Tibial nerve (tissue), 4 donors: ENCODE results near the gene MAST2. TPM values are rescaled to one million over a fixed set of nuclear protein-coding genes. Genes with fewer than 3 reads are reported as not detected.

Experiments
- DNase-seq, 2 donors: peaks; one replicate each; pipeline ENCODE4 v3.0.0-alpha.2; 2019; ENCODE audit warnings: low spot score in 2 of 2
- H3K27ac ChIP-seq, 4 donors: fragments of 200-600 bp; sonication (generic) in 3 of 4; one replicate each; pipeline ENCODE4 v1.5.1; 2017 to 2019; ENCODE audit warnings: mild to moderate bottlenecking in 1 of 4
- H3K27me3 ChIP-seq, 2 donors: fragments of 200-600 bp; sonication (generic) in 1 of 2; one replicate each; pipeline versions ENCODE4 v1.5.1 to v1.6.0; 2017 to 2019
- H3K36me3 ChIP-seq, 3 donors: fragments of 200-600 bp; sonication (generic); one replicate each; pipeline ENCODE4 v1.5.1; 2018 to 2019
- H3K4me1 ChIP-seq, 4 donors: fragments of 200-600 bp; sonication (generic) in 3 of 4; one replicate each; pipeline ENCODE4 v1.5.1; 2017 to 2019
- H3K4me3 ChIP-seq, 4 donors: fragments of 200-600 bp; sonication (generic) in 3 of 4; one replicate each; pipeline ENCODE4 v1.5.1; 2017 to 2019; ENCODE audit warnings: mild to moderate bottlenecking in 1 of 4, moderate library complexity in 1 of 4
- H3K9me3 ChIP-seq, 4 donors: fragments of 200-600 bp; sonication (generic) in 3 of 4; one replicate each; pipeline ENCODE4 v1.5.1; 2017 to 2019
- CTCF ChIP-seq, 5 experiments: fragments of 200-600 bp in 3 of 5; fragments of 450-650 bp in 2 of 5; sonication (generic) in 3 of 5; IDR thresholded peaks; one replicate each; pipeline ENCODE4 v1.5.1; 2016 to 2019; ENCODE audit warnings: antibody characterized with exemption in 5 of 5, mild to moderate bottlenecking in 3 of 5, moderate library complexity in 2 of 5
- EP300 ChIP-seq, 2 donors: sonication (generic); formaldehyde crosslinking; IDR thresholded peaks; one replicate each; pipeline ENCODE4 v1.6.1; 2017; ENCODE audit warnings: antibody characterized with exemption in 2 of 2, mild to moderate bottlenecking in 1 of 2
- POLR2A ChIP-seq, 2 donors: fragments of 450-650 bp; IDR thresholded peaks; one replicate each; pipeline ENCODE4 v1.6.1; 2017; ENCODE audit warnings: antibody characterized with exemption in 2 of 2, mild to moderate bottlenecking in 2 of 2, moderate library complexity in 2 of 2
- WGBS, 2 donors: methylation state at CpG; one replicate each; pipeline ENCODE4 v1.1.5; 2018; 5-methylcytosine and 5-hydroxymethylcytosine counted together
- total RNA-seq, 4 donors: library from RNA; depleted of rRNA; stranded (reverse); fragments of >200 nt; gene quantifications; one replicate each; pipeline ENCODE4 v1.1.0, GENCODE V29; 2016

The MAST2 gene
- total RNA-seq, 4 donors from 2014 or later: 38.0 to 122 (median 57.1) TPM

DNA sequence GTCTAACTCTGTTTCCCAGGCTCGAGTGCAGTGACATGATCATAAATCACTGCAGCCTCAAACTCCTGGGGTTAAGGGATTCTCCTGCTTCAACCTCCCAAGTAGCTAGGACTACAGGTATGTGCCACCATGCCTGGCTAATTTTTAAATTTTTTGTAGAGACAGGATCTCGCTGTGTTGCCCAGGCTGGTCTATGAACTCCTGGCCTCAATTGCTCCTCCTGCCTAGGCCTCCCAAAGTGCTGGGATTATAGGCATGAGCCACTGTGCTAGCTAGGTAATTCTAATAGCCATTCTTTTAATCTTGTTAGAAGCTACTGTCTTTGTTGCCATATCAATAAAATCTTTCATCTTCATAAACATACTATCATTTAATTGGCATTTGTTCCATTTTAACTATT is 13.8 kb upstream of the MAST2 start:
- TF ChIP-seq POLR2A (IDR thresholded peaks at IDR 0.05) (no peak), EP300 (IDR thresholded peaks at IDR 0.05) (no peak), CTCF (IDR thresholded peaks at IDR 0.05) (no peak)
- 54 to 70% methylated on average over 2 of the region's 2 CpGs for WGBS, 2 donors
- Histone ChIP-seq H3K9me3 (no peaks in the 10 kb centered on the region), H3K27me3 (no peaks in the 10 kb centered on the region), H3K4me3 (no peak overlapping the region), H3K4me1 (no peaks in the 10 kb centered on the region), H3K27ac (no peak overlapping the region), H3K36me3 (no peaks in the 10 kb centered on the region)
- DNase-seq: no peak

- no peaks in the 10 kb centered on the region for H3K9me3 ChIP-seq
- no peaks in the 10 kb centered on the region for H3K4me1 ChIP-seq
- no peaks in the 10 kb centered on the region for H3K27me3 ChIP-seq
- no peak for TF ChIP-seq POLR2A (IDR thresholded peaks at IDR 0.05)
- no peak for TF ChIP-seq CTCF (IDR thresholded peaks at IDR 0.05)
- TF ChIP-seq EP300 (IDR thresholded peaks at IDR 0.05): no peak
- H3K4me3 ChIP-seq: no peak overlapping the region
- no peaks in the 10 kb centered on the region for H3K36me3 ChIP-seq
- H3K27ac ChIP-seq: no peak overlapping the region
- WGBS, 2 donors: 78 to 83% methylated on average over 4 of the region's 4 CpGs
- no peak for DNase-seq
Measured at GRCh38 chr1:45792744-45793143, 10.7 kb upstream of the MAST2 start.

- H3K27me3 ChIP-seq: no peaks in the 10 kb centered on the region
- H3K9me3 ChIP-seq: no peaks in the 10 kb centered on the region
- DNase-seq: no peak
- no peak for TF ChIP-seq EP300 (IDR thresholded peaks at IDR 0.05)
- TF ChIP-seq CTCF (IDR thresholded peaks at IDR 0.05): no peak
- no peak overlapping the region for H3K27ac ChIP-seq
- WGBS, 2 donors: 52 to 57% methylated on average over 7 of the region's 7 CpGs
- no peaks in the 10 kb centered on the region for H3K36me3 ChIP-seq
- no peak overlapping the region for H3K4me3 ChIP-seq
- no peaks in the 10 kb centered on the region for H3K4me1 ChIP-seq
Measured at GRCh38 chr1:45793942-45794604, 9.3 kb upstream of the MAST2 start.

DNA sequence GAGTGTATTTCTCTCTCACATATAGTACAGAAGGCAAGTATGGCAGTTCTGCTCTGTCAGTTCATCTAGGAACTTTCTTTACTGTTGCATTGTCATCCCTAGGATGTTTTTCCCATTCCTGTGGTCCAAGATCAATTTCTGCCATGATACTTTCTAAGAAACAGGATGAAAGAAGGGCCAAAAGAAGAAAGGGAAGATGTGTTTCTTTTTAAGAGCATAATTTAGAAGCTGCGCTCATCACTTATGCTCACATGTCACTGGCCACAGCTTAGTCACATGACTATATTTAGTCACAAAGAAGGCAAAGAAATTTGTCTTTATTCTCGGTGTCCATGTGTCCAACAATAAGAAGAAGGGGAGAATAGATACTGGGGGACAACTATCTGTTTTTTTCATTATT is 7.0 kb upstream of the MAST2 start:
- Histone ChIP-seq H3K27me3 (no peaks in the 10 kb centered on the region), H3K9me3 (no peaks in the 10 kb centered on the region), H3K27ac (no peak overlapping the region), H3K4me1 (no peaks in the 10 kb centered on the region), H3K36me3 (no peaks in the 10 kb centered on the region), H3K4me3 (no peak overlapping the region)
- DNase-seq: no peak
- WGBS, 2 donors: 50 to 62% methylated on average over 2 of the region's 2 CpGs
- TF ChIP-seq POLR2A (IDR thresholded peaks at IDR 0.05): no peak
- TF ChIP-seq EP300 (IDR thresholded peaks at IDR 0.05): no peak
- no peak for TF ChIP-seq CTCF (IDR thresholded peaks at IDR 0.05)

DNA sequence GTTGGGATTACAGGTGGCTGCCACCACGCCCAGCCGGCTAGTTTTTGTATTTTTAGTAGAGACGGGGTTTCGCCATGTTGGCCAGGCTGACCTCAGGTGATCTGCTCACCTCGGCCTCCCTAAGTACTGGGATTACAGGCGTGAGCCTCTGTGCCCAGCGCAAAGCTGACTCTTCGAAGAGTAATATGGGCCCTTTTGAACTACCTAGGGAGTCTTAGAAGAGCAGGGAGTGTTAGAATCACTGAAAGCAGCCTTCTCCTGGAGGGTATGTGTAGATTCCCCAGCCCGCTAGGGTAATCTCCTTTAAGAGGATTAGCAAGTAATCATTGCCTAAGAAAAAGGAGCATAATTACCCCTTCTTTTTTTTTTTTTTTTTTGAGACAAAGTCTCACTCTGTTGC is 6.5 kb upstream of the MAST2 start:
- WGBS, 2 donors: 87% methylated on average over 9 of the region's 9 CpGs
- H3K36me3 ChIP-seq: no peaks in the 10 kb centered on the region
- H3K27me3 ChIP-seq: no peaks in the 10 kb centered on the region
- no peak for TF ChIP-seq POLR2A (IDR thresholded peaks at IDR 0.05)
- TF ChIP-seq CTCF (IDR thresholded peaks at IDR 0.05): no peak
- no peak for TF ChIP-seq EP300 (IDR thresholded peaks at IDR 0.05)
- H3K27ac ChIP-seq: no peak overlapping the region
- DNase-seq: no peak
- H3K9me3 ChIP-seq: no peaks in the 10 kb centered on the region
- peaks cover 0 to 1% (median 0%) of the 10 kb centered on the region in 4 donors for H3K4me1 ChIP-seq
- H3K4me3 ChIP-seq: no peak overlapping the region
